HepG2 (cell line): ENCODE data around the gene SINHCAF. TPM values are rescaled to one million over a fixed set of nuclear protein-coding genes. Genes with fewer than 3 reads are reported as not detected.

ENCODE experiments used
- BHLHE40 ChIP-seq: IDR thresholded peaks from 2 replicates; pipeline ENCODE4 v1.6.1; 2011; ENCODE audit warnings: low read length, improper control_type of control experiment
- BRD4 ChIP-seq: sonication (generic); formaldehyde crosslinking; IDR thresholded peaks from 2 replicates; pipeline ENCODE4 v1.4.0; 2020; ENCODE audit warnings: missing genetic modification reagents
- FOXA1 ChIP-seq, 2 experiments: fragments of 450-650 bp in 1 of 2; sonication (generic) in 1 of 2; formaldehyde crosslinking in 1 of 2; IDR thresholded peaks; 2 replicates each; pipeline versions ENCODE4 v1.4.0 to v1.6.1; 2016 to 2020; ENCODE audit warnings: missing genetic modification reagents in 1 of 2
- GATA4 ChIP-seq: sonication (generic); IDR thresholded peaks from 2 replicates; pipeline ENCODE4 v1.6.1; 2016; ENCODE audit warnings: antibody characterized with exemption, low read depth, borderline replicate concordance
- GZF1 ChIP-seq: sonication (generic); formaldehyde crosslinking; IDR thresholded peaks from 2 replicates; pipeline ENCODE4 v1.5.1; 2020; ENCODE audit warnings: mild to moderate bottlenecking, missing genetic modification reagents
- HCFC1 ChIP-seq: fragments of 150-350 bp; IDR thresholded peaks from 2 replicates; pipeline ENCODE4 v1.6.1; 2014; ENCODE audit warnings: low read depth, low read length
- HNRNPK ChIP-seq: fragments of 200-400 bp; formaldehyde crosslinking; IDR thresholded peaks from 2 replicates; pipeline ENCODE4 v1.6.1; 2018; ENCODE audit warnings: low read length, low read depth, moderate library complexity, mild to moderate bottlenecking; ENCODE audit not compliant: poor library complexity, severe bottlenecking
- KLF15 ChIP-seq: sonication (generic); formaldehyde crosslinking; IDR thresholded peaks from 2 replicates; pipeline ENCODE4 v1.8.1; 2023; ENCODE audit warnings: borderline replicate concordance, mild to moderate bottlenecking, inconsistent platforms, missing genetic modification reagents, mixed read lengths
- NFE2 ChIP-seq: sonication (generic); formaldehyde crosslinking; IDR thresholded peaks from 2 replicates; pipeline ENCODE4 v1.4.0; 2020; ENCODE audit warnings: missing genetic modification reagents
- NFRKB ChIP-seq: fragments of 450-650 bp; IDR thresholded peaks from 2 replicates; pipeline ENCODE4 v1.6.1; 2017
- PCBP2 ChIP-seq: fragments of 200-400 bp; formaldehyde crosslinking; optimal IDR thresholded peaks from 2 replicates; pipeline ENCODE3; 2018; ENCODE audit warnings: low read length, low read depth; ENCODE audit not compliant: poor library complexity, severe bottlenecking
- RAD51 ChIP-seq: fragments of 450-650 bp; IDR thresholded peaks from 2 replicates; pipeline ENCODE4 v1.6.1; 2016; ENCODE audit warnings: borderline replicate concordance
- RXRB ChIP-seq: IDR thresholded peaks from 2 replicates; pipeline ENCODE4 v1.6.1; 2016; ENCODE audit warnings: borderline replicate concordance, missing genetic modification reagents, missing compliant biosample characterization
- ZMAT3 ChIP-seq: sonication (generic); formaldehyde crosslinking; conservative IDR thresholded peaks from 2 replicates; pipeline ENCODE4 v1.7.0; 2021; ENCODE audit warnings: missing genetic modification reagents
- ZMAT5 ChIP-seq: sonication (generic); formaldehyde crosslinking; IDR thresholded peaks from 2 replicates; pipeline ENCODE4 v1.5.0; 2020; ENCODE audit warnings: mild to moderate bottlenecking, low read depth, missing genetic modification reagents, borderline replicate concordance
- ZMYM2 ChIP-seq: sonication (generic); formaldehyde crosslinking; IDR thresholded peaks from 2 replicates; pipeline ENCODE4 v1.8.0; 2022; ENCODE audit warnings: mild to moderate bottlenecking, missing genetic modification reagents
- ZNF441 ChIP-seq: sonication (generic); formaldehyde crosslinking; IDR thresholded peaks from 2 replicates; pipeline ENCODE4 v1.7.0; 2021; ENCODE audit warnings: missing genetic modification reagents, borderline replicate concordance
- ZNF558 ChIP-seq: sonication (generic); formaldehyde crosslinking; IDR thresholded peaks from 2 replicates; pipeline ENCODE4 v1.9.0; 2022; ENCODE audit warnings: mild to moderate bottlenecking, missing genetic modification reagents, borderline replicate concordance
- ZNF749 ChIP-seq: sonication (generic); formaldehyde crosslinking; IDR thresholded peaks from 2 replicates; pipeline ENCODE4 v1.8.0; 2022; ENCODE audit warnings: mild to moderate bottlenecking, missing genetic modification reagents, moderate library complexity, borderline replicate concordance
- ZNF879 ChIP-seq: sonication (generic); formaldehyde crosslinking; IDR thresholded peaks from 2 replicates; pipeline ENCODE4 v1.8.1; 2023; ENCODE audit warnings: missing genetic modification reagents
- polyA plus RNA-seq, 8 experiments: library from polyadenylated mRNA; depleted of rRNA in 3 of 8; stranded (reverse) in 7 of 8; unstranded in 1 of 8; fragments of >200 nt; fragmentation: Illumina TruSeq in 4 of 8; extraction: Trizol in 4 of 8; gene quantifications; 2 replicates each; pipeline versions ENCODE4 v1.2.1 to v1.2.3, GENCODE V29; 2011 to 2016; ENCODE audit warnings: low read depth in 4 of 8, missing spikeins in 1 of 8, mixed read lengths in 1 of 8; ENCODE audit not compliant: insufficient read depth in 1 of 8
- total RNA-seq, 5 experiments: library from RNA; depleted of rRNA; stranded (reverse); fragments of >200 nt; fragmentation: Illumina TruSeq; extraction: Trizol; gene quantifications; 2 replicates each; pipeline ENCODE4 v1.2.3, GENCODE V29; 2016; ENCODE audit warnings: low read depth in 1 of 5
- TF ChIP-seq, protein P1 (sequence below): sonication (generic); formaldehyde crosslinking; IDR thresholded peaks from 2 replicates; pipeline ENCODE4 v1.4.0; 2020; ENCODE audit warnings: missing genetic modification reagents, mild to moderate bottlenecking, borderline replicate concordance
- TF ChIP-seq, protein P2 (sequence below): sonication (generic); formaldehyde crosslinking; IDR thresholded peaks from 2 replicates; pipeline ENCODE4 v1.5.0; 2020; ENCODE audit warnings: mild to moderate bottlenecking, missing genetic modification reagents, borderline replicate concordance
- TF ChIP-seq, protein P3 (sequence below): sonication (generic); formaldehyde crosslinking; IDR thresholded peaks from 2 replicates; pipeline ENCODE4 v1.4.0; 2020; ENCODE audit warnings: mild to moderate bottlenecking, missing genetic modification reagents

SINHCAF gene
- total and polyA plus RNA-seq, 2 of the 13 experiments (the other 11 are each of a cell fraction or from before 2014, with no cell fraction given): 54.6 to 97.8 TPM

GRCh38 chr12:31324845-31325523 is 966 bp downstream of the SINHCAF start (continued):
- no peak for TF ChIP-seq HCFC1
- TF ChIP-seq ZNF879 (CRISPR knock-in tag): 0 out of 2 replicates have a peak, but pooled peaks have one; percentile 44
- TF ChIP-seq ZMAT3 (CRISPR knock-in tag): 0 out of 2 replicates have a peak, but pooled peaks have one; percentile 15
- TF ChIP-seq GATA4: no peak
- TF ChIP-seq FOXA1 (IDR thresholded peaks at IDR 0.05): no peak
- TF ChIP-seq FOXA1 (CRISPR knock-in tag; IDR thresholded peaks at IDR 0.05): peak; percentile 42; the same call in 1 of the 2 replicates
- TF ChIP-seq PCBP2: no peak
- peak; percentile 11; the same call in 1 of the 2 replicates for TF ChIP-seq BRD4 (CRISPR knock-in tag)
- TF ChIP-seq ZMAT5: no peak
- no peak for TF ChIP-seq ZMYM2 (CRISPR knock-in tag)
- TF ChIP-seq NFE2 (CRISPR knock-in tag): no peak
- TF ChIP-seq, protein P1, sequence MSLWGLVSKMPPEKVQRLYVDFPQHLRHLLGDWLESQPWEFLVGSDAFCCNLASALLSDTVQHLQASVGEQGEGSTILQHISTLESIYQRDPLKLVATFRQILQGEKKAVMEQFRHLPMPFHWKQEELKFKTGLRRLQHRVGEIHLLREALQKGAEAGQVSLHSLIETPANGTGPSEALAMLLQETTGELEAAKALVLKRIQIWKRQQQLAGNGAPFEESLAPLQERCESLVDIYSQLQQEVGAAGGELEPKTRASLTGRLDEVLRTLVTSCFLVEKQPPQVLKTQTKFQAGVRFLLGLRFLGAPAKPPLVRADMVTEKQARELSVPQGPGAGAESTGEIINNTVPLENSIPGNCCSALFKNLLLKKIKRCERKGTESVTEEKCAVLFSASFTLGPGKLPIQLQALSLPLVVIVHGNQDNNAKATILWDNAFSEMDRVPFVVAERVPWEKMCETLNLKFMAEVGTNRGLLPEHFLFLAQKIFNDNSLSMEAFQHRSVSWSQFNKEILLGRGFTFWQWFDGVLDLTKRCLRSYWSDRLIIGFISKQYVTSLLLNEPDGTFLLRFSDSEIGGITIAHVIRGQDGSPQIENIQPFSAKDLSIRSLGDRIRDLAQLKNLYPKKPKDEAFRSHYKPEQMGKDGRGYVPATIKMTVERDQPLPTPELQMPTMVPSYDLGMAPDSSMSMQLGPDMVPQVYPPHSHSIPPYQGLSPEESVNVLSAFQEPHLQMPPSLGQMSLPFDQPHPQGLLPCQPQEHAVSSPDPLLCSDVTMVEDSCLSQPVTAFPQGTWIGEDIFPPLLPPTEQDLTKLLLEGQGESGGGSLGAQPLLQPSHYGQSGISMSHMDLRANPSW (CRISPR knock-in tag): no peak
- TF ChIP-seq, protein P2, sequence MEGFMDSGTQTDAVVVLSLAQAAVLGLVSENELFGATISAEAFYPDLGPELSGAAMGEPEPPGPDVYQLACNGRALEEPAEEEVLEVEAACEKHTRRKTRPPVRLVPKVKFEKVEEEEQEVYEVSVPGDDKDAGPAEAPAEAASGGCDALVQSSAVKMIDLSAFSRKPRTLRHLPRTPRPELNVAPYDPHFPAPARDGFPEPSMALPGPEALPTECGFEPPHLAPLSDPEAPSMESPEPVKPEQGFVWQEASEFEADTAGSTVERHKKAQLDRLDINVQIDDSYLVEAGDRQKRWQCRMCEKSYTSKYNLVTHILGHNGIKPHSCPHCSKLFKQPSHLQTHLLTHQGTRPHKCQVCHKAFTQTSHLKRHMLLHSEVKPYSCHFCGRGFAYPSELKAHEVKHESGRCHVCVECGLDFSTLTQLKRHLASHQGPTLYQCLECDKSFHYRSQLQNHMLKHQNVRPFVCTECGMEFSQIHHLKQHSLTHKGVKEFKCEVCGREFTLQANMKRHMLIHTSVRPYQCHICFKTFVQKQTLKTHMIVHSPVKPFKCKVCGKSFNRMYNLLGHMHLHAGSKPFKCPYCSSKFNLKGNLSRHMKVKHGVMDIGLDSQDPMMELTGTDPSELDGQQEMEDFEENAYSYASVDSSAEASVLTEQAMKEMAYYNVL (CRISPR knock-in tag): no peak
- TF ChIP-seq GZF1: no peak
- TF ChIP-seq RAD51: no peak
- TF ChIP-seq ZNF749 (CRISPR knock-in tag): no peak
- TF ChIP-seq BHLHE40: no peak
- no peak for TF ChIP-seq KLF15 (CRISPR knock-in tag)
- TF ChIP-seq ZNF441 (CRISPR knock-in tag): 0 out of 2 replicates have a peak, but pooled peaks have one; percentile 36
- TF ChIP-seq RXRB (CRISPR knock-in tag): no peak
- TF ChIP-seq, protein P3, sequence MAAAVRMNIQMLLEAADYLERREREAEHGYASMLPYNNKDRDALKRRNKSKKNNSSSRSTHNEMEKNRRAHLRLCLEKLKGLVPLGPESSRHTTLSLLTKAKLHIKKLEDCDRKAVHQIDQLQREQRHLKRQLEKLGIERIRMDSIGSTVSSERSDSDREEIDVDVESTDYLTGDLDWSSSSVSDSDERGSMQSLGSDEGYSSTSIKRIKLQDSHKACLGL (CRISPR knock-in tag): 0 out of 2 replicates have a peak, but pooled peaks have one; percentile 68
- no peak for TF ChIP-seq HNRNPK
- no peak for TF ChIP-seq NFRKB
- TF ChIP-seq ZNF558 (CRISPR knock-in tag): no peak
